ENCODE data around the gene CFAP100. TPM values are rescaled to one million over a fixed set of nuclear protein-coding genes. Genes with fewer than 3 reads are reported as not detected.

CFAP100 gene
- total RNA-seq, 1 experiment from 2014 or later = not detected

DNA sequence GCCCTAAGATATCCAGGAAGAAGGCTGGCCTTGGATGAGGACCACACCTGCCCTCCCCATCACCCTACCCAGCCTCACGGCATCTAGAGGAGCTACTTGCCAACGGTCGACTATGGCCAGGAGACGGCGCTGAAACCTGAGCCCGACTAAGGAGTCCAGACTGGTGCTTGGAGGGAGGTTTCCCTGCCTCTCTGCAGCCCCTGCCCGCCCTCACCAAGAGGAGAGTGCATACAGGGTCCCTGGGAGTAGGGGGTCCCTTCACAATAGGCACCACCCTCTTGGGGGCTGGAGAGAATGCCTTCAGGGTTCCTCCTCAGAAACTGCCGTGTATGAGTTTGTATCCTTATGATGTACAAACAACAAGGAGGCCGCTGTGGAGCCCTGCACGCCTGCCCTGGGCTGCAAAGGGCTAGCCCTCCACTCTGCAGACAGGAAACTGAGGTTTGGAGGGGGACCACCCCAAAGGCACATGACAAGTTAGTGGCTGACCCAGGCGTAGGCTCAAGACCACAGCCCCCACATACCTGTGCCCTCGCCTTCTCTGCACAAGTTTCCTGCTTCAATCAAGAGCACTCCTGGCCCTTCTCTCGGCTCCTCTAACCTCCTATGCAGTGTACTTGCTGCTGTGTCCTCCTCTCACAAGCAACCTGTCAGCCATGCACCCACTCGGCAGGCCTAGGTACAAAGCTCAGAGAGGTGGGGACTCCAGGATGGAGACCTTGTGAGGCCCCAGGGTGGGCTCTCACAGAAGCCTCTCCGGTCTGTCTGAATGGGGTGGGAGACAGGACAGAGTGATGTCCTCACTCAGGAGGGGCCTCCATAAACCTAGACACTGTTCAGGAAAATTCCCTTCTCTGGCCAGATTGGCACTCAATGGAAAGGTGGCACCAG lies 44.9 kb upstream of the CFAP100 start:
- no peaks in the 10 kb centered on the region for H3K9me3 ChIP-seq (ENCODE audit: control insufficient read depth in 1 of 2, insufficient read depth in 1 of 2, low read depth in 1 of 2, low read length in 2 of 2)
- RAD21 ChIA-PET (ENCODE audit: low non-redundant PET in 1 of 2, low total read pairs in 2 of 2, uncharacterized antibody in 2 of 2, unreplicated experiment in 2 of 2) = no interaction called here
- intact Hi-C loops (cut with micrococcal nuclease) = no loop called here
- TF ChIP-seq, protein P1, sequence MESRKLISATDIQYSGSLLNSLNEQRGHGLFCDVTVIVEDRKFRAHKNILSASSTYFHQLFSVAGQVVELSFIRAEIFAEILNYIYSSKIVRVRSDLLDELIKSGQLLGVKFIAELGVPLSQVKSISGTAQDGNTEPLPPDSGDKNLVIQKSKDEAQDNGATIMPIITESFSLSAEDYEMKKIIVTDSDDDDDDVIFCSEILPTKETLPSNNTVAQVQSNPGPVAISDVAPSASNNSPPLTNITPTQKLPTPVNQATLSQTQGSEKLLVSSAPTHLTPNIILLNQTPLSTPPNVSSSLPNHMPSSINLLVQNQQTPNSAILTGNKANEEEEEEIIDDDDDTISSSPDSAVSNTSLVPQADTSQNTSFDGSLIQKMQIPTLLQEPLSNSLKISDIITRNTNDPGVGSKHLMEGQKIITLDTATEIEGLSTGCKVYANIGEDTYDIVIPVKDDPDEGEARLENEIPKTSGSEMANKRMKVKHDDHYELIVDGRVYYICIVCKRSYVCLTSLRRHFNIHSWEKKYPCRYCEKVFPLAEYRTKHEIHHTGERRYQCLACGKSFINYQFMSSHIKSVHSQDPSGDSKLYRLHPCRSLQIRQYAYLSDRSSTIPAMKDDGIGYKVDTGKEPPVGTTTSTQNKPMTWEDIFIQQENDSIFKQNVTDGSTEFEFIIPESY (IDR thresholded peaks at IDR 0.05; ENCODE audit: extremely low read depth, insufficient replicate concordance, low read length) = no peak
- TF ChIP-seq, protein P2, sequence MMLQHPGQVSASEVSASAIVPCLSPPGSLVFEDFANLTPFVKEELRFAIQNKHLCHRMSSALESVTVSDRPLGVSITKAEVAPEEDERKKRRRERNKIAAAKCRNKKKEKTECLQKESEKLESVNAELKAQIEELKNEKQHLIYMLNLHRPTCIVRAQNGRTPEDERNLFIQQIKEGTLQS (IDR thresholded peaks at IDR 0.05) = no peak
- no peak for TF ChIP-seq SP1 (IDR thresholded peaks at IDR 0.05; ENCODE audit: low read depth)
- TF ChIP-seq, protein P3, sequence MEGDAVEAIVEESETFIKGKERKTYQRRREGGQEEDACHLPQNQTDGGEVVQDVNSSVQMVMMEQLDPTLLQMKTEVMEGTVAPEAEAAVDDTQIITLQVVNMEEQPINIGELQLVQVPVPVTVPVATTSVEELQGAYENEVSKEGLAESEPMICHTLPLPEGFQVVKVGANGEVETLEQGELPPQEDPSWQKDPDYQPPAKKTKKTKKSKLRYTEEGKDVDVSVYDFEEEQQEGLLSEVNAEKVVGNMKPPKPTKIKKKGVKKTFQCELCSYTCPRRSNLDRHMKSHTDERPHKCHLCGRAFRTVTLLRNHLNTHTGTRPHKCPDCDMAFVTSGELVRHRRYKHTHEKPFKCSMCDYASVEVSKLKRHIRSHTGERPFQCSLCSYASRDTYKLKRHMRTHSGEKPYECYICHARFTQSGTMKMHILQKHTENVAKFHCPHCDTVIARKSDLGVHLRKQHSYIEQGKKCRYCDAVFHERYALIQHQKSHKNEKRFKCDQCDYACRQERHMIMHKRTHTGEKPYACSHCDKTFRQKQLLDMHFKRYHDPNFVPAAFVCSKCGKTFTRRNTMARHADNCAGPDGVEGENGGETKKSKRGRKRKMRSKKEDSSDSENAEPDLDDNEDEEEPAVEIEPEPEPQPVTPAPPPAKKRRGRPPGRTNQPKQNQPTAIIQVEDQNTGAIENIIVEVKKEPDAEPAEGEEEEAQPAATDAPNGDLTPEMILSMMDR (IDR thresholded peaks at IDR 0.05 in 2 of 3, conservative IDR thresholded peaks at IDR 0.05 in 1 of 3; ENCODE audit: borderline replicate concordance in 1 of 3, insufficient read depth in 1 of 3, low read depth in 2 of 3, low read length in 2 of 3) = no peak
- TF ChIP-seq, protein P4, sequence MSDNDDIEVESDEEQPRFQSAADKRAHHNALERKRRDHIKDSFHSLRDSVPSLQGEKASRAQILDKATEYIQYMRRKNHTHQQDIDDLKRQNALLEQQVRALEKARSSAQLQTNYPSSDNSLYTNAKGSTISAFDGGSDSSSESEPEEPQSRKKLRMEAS (IDR thresholded peaks at IDR 0.05) = no peak
- TF ChIP-seq ZNF274 (IDR thresholded peaks at IDR 0.05; ENCODE audit: low read depth, low read length) = no peak
- TF ChIP-seq EGR1 (IDR thresholded peaks at IDR 0.05; ENCODE audit: low read depth) = no peak
- TF ChIP-seq SRF (IDR thresholded peaks at IDR 0.05; ENCODE audit: low read depth) = no peak
- no peak for TF ChIP-seq JUND (IDR thresholded peaks at IDR 0.05)
- TF ChIP-seq ELF1 (IDR thresholded peaks at IDR 0.05; ENCODE audit: borderline replicate concordance, low read depth) = no peak
- TF ChIP-seq ZFX (IDR thresholded peaks at IDR 0.05) = no peak
- no peak for TF ChIP-seq EZH2phosphoT487 (IDR thresholded peaks at IDR 0.05; ENCODE audit: borderline replicate concordance)
- TF ChIP-seq SIN3A (IDR thresholded peaks at IDR 0.05; ENCODE audit: low read depth) = no peak
- no peak for TF ChIP-seq CBX3 (IDR thresholded peaks at IDR 0.05; ENCODE audit: low read depth)
- TF ChIP-seq CEBPB (IDR thresholded peaks at IDR 0.05; ENCODE audit: low read depth) = no peak
- TF ChIP-seq FOSL1 (IDR thresholded peaks at IDR 0.05; ENCODE audit: low read depth) = no peak
- no peaks in the 10 kb centered on the region for H3K9me2 ChIP-seq (ENCODE audit: insufficient read depth)
- no peaks in the 10 kb centered on the region for H3K27me3 ChIP-seq (ENCODE audit: insufficient read depth, low read length)
- H3K79me2 ChIP-seq (ENCODE audit: insufficient read depth, low read length) = no peaks in the 10 kb centered on the region
- CTCF ChIA-PET = interaction anchor here (0.7 kb wide), 1 partner anchor 216 kb away, joined by 3 read pairs; no protein-coding TSS in a partner anchor
- DNase-seq (ENCODE audit: low read depth, low spot score) (no peak), ATAC-seq (no peak)
- no peak overlapping the region for H3K9ac ChIP-seq (ENCODE audit: low read length)
- BruUV-seq (replicated peaks) = no TSS peak
- H3K4me2 ChIP-seq (ENCODE audit: low read length) = no peak overlapping the region
- no peaks in the 10 kb centered on the region for H3K36me3 ChIP-seq (ENCODE audit: control insufficient read depth in 1 of 2, insufficient read depth in 2 of 2, low read length in 2 of 2)
- no peak overlapping the region for H3K4me3 ChIP-seq (replicated peaks in 1 of 2; ENCODE audit: low read depth in 1 of 2, low read length in 2 of 2)
- H3K27ac ChIP-seq (ENCODE audit: low read depth, low read length) = no peak overlapping the region
- no peak overlapping the region for H2AFZ ChIP-seq (ENCODE audit: low read depth, low read length, poor library complexity, severe bottlenecking)
- POLR2A ChIA-PET = no interaction called here
- no peaks in the 10 kb centered on the region for H4K20me1 ChIP-seq (ENCODE audit: insufficient read depth)
- H3K4me1 ChIP-seq (ENCODE audit: control insufficient read depth in 1 of 2, insufficient read depth in 2 of 2, low read length in 2 of 2) = no peaks in the 10 kb centered on the region
